G401 (cell line): ENCODE measurements around the gene GPR135. TPM values are rescaled to one million over a fixed set of nuclear protein-coding genes. Genes with fewer than 3 reads are reported as not detected.

ENCODE experiments used
- DNase-seq: peaks from one replicate; pipeline ENCODE4 v3.0.0-alpha.2; 2015; ENCODE audit warnings: low spot score
- in situ Hi-C: cut with HindIII; loops from 2 replicates; pipeline ENCODE4 v1.10.0; 2016; ENCODE audit warnings: low sequenced_read_pairs, mixed read lengths
- total RNA-seq: library from RNA; depleted of rRNA; stranded (reverse); fragments of >200 nt; shearing (Covaris generic); gene quantifications from 2 replicates; pipeline ENCODE4 v1.2.3, GENCODE V29; 2014; rRNA removed

GPR135 gene
- total RNA-seq, result 0.06 and 0.71 TPM in 2 replicates

GRCh38 chr14:59465316-59466135 lies at the start of gene GPR135:
TSS of gene GPR135 (minus strand) at chr14:59465380. CDS start at chr14:59465226, 154 bp downstream.
- in situ Hi-C loops, result no loop called here
- peak; percentile 65 for DNase-seq

GRCh38 chr14:59511916-59512575 lies 46.9 kb upstream of the GPR135 start:
- peak; percentile 69 for DNase-seq
- in situ Hi-C loops, result no loop called here

- DNase-seq, result no peak
- in situ Hi-C loops, result no loop called here
These were observed 45.8 kb upstream of the GPR135 start for GRCh38 chr14:59510966-59511365.

- no peak for DNase-seq
- in situ Hi-C loops, result no loop called here
These were observed 44.8 kb upstream of the GPR135 start for GRCh38 chr14:59510001-59510400.

- in situ Hi-C loops, result no loop called here
- DNase-seq, result no peak
These were observed 43.9 kb upstream of the GPR135 start for GRCh38 chr14:59509101-59509500.

- in situ Hi-C loops, result no loop called here
These were observed 42.5 kb upstream of the GPR135 start for GRCh38 chr14:59507752-59508103.

GRCh38 chr14:59507063-59507751 lies 42.0 kb upstream of the GPR135 start:
- peak; percentile 79 for DNase-seq
- in situ Hi-C loops, result no loop called here

More at GRCh38 chr14:59507752-59508103, 42.5 kb upstream of the GPR135 start:
- DNase-seq, result no peak

GRCh38 chr14:59503256-59503655 lies 38.1 kb upstream of the GPR135 start:
- no peak for DNase-seq
- in situ Hi-C loops, result no loop called here

- no peak for DNase-seq
- in situ Hi-C loops, result no loop called here
These were observed 35.6 kb upstream of the GPR135 start for GRCh38 chr14:59500732-59501131.

GRCh38 chr14:59492384-59492783 lies 27.2 kb upstream of the GPR135 start:
- in situ Hi-C loops, result no loop called here
- DNase-seq, result no peak

- in situ Hi-C loops, result no loop called here
- DNase-seq, result no peak
These were observed 25.6 kb upstream of the GPR135 start for GRCh38 chr14:59490756-59491155.

- DNase-seq, result no peak
These were observed 19.5 kb upstream of the GPR135 start for GRCh38 chr14:59484639-59485175.

GRCh38 chr14:59483819-59484638 lies 18.8 kb upstream of the GPR135 start, which contains the start of the genes JKAMP and L3HYPDH:
TSS of gene JKAMP (plus strand) at chr14:59484517. CDS start at chr14:59484590, 73 bp downstream.
TSS of gene L3HYPDH (minus strand) at chr14:59484408. CDS start at chr14:59484316, 92 bp downstream.
- peak; percentile 93 for DNase-seq
- in situ Hi-C loops, result no loop called here

More at GRCh38 chr14:59484639-59485175, 19.5 kb upstream of the GPR135 start:
- in situ Hi-C loops, result no loop called here

- peak; percentile 45 for DNase-seq
- in situ Hi-C loops, result no loop called here
These were observed 18.2 kb upstream of the GPR135 start for GRCh38 chr14:59483363-59483762.

- in situ Hi-C loops, result no loop called here
- peak; percentile 61 for DNase-seq
These were observed 17.6 kb upstream of the GPR135 start for GRCh38 chr14:59482541-59483331.

- in situ Hi-C loops, result no loop called here
- no peak for DNase-seq
These were observed 16.8 kb upstream of the GPR135 start for GRCh38 chr14:59481871-59482540.

GRCh38 chr14:59481407-59481806 lies 16.2 kb upstream of the GPR135 start:
- in situ Hi-C loops, result no loop called here

More at GRCh38 chr14:59481407-59481806, 16.2 kb upstream of the GPR135 start:
- DNase-seq, result no peak
